Esophagus muscularis mucosa (tissue), 4 donors: ENCODE measurements around the gene SH3BP2. TPM values are rescaled to one million over a fixed set of nuclear protein-coding genes. Genes with fewer than 3 reads are reported as not detected.
A peak's percentile ranks its signal among the peaks of the same experiment; 100 is the strongest.

Experiments
- DNase-seq: peaks from one replicate; pipeline ENCODE4 v3.0.0-alpha.2; 2017; ENCODE audit errors: extremely low spot score
- H3K27ac ChIP-seq, 4 donors: fragments of 200-600 bp; sonication (generic); replicated peaks in 1 of 4; 1 replicate in 3 of 4; 2 replicates in 1 of 4; pipeline ENCODE4 v1.5.1; 2016 to 2019; ENCODE audit warnings: mild to moderate bottlenecking in 1 of 4
- H3K27me3 ChIP-seq, 4 donors: fragments of 200-600 bp; sonication (generic); one replicate each; pipeline versions ENCODE4 v1.5.1 to v1.6.0; 2016 to 2019
- H3K36me3 ChIP-seq, 4 donors: fragments of 200-600 bp; sonication (generic); one replicate each; pipeline ENCODE4 v1.5.1; 2016 to 2019
- H3K4me1 ChIP-seq, 4 donors: fragments of 200-600 bp; sonication (generic); one replicate each; pipeline ENCODE4 v1.5.1; 2016 to 2019
- H3K4me3 ChIP-seq, 4 donors: fragments of 200-600 bp; sonication (generic); 1 replicate in 2 of 4; 2 replicates in 2 of 4; pipeline ENCODE4 v1.5.1; 2016 to 2019; ENCODE audit warnings: mild to moderate bottlenecking in 4 of 4, moderate library complexity in 1 of 4
- H3K9me3 ChIP-seq, 4 donors: fragments of 200-600 bp; sonication (generic); 1 replicate in 3 of 4; 2 replicates in 1 of 4; pipeline ENCODE4 v1.5.1; 2016 to 2019
- EP300 ChIP-seq: sonication (generic); formaldehyde crosslinking; IDR thresholded peaks from one replicate; pipeline ENCODE4 v1.6.1; 2017; ENCODE audit warnings: antibody characterized with exemption
- POLR2A ChIP-seq: fragments of 450-650 bp; IDR thresholded peaks from one replicate; pipeline ENCODE4 v1.6.1; 2017; ENCODE audit warnings: antibody characterized with exemption, moderate library complexity, mild to moderate bottlenecking, low read depth
- POLR2AphosphoS5 ChIP-seq, 2 donors: sonication (generic); formaldehyde crosslinking; IDR thresholded peaks; one replicate each; pipeline ENCODE4 v1.6.1; 2017; ENCODE audit warnings: antibody characterized with exemption in 2 of 2
- WGBS: methylation state at CpG from one replicate; pipeline ENCODE4 v1.1.5; 2018; 5-methylcytosine and 5-hydroxymethylcytosine counted together
- intact Hi-C: fragments of 100-400 bp; cut with DNase I; formaldehyde crosslinking; loops from one replicate; pipeline ENCODE4 v1.15.1; 2023
- total RNA-seq, 4 donors: library from RNA; depleted of rRNA; stranded (reverse); fragments of >200 nt; gene quantifications; one replicate each; pipeline versions ENCODE4 v1.1.0 to v1.2.1, GENCODE V29; 2016
- TF ChIP-seq, protein P1 (sequence below), 3 experiments: fragments of 200-600 bp in 2 of 3; fragments of 450-650 bp in 1 of 3; sonication (generic) in 2 of 3; IDR thresholded peaks; one replicate each; pipeline ENCODE4 v1.5.1; 2017 to 2019; ENCODE audit warnings: antibody characterized with exemption in 3 of 3, mild to moderate bottlenecking in 2 of 3, moderate library complexity in 1 of 3

SH3BP2 gene
- total RNA-seq, 4 donors from 2014 or later, result 25.2 to 34.5 (median 31.5) TPM

GRCh38 chr4:2856266-2856665, 63.4 kb downstream of the SH3BP2 start:
- Histone ChIP-seq H3K27me3 (no peaks in the 10 kb centered on the region), H3K9me3 (no peaks in the 10 kb centered on the region), H3K4me3 (no peak overlapping the region), H3K36me3 (peaks cover 5 to 16% (median 11%) of the 10 kb centered on the region in 4 donors), H3K4me1 (peaks cover 93 to 96% (median 95%) of the 10 kb centered on the region in 4 donors), H3K27ac (no peak overlapping the region)
- intact Hi-C loops, result no loop called here
- WGBS, result 96% methylated on average over 3 of the region's 3 CpGs
- no peak for DNase-seq
- TF ChIP-seq, protein P1, sequence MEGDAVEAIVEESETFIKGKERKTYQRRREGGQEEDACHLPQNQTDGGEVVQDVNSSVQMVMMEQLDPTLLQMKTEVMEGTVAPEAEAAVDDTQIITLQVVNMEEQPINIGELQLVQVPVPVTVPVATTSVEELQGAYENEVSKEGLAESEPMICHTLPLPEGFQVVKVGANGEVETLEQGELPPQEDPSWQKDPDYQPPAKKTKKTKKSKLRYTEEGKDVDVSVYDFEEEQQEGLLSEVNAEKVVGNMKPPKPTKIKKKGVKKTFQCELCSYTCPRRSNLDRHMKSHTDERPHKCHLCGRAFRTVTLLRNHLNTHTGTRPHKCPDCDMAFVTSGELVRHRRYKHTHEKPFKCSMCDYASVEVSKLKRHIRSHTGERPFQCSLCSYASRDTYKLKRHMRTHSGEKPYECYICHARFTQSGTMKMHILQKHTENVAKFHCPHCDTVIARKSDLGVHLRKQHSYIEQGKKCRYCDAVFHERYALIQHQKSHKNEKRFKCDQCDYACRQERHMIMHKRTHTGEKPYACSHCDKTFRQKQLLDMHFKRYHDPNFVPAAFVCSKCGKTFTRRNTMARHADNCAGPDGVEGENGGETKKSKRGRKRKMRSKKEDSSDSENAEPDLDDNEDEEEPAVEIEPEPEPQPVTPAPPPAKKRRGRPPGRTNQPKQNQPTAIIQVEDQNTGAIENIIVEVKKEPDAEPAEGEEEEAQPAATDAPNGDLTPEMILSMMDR (IDR thresholded peaks at IDR 0.05), result no peak
- TF ChIP-seq POLR2A (no peak), POLR2AphosphoS5 (IDR thresholded peaks at IDR 0.05) (no peak), EP300 (no peak)

GRCh38 chr4:2857349-2857927, 64.6 kb downstream of the SH3BP2 start:
- DNase-seq, result no peak
- H3K27ac ChIP-seq, result no peak overlapping the region
- WGBS, result 96% methylated on average over 5 of the region's 5 CpGs
- no peaks in the 10 kb centered on the region for H3K27me3 ChIP-seq
- H3K9me3 ChIP-seq, result no peaks in the 10 kb centered on the region
- TF ChIP-seq POLR2AphosphoS5 (IDR thresholded peaks at IDR 0.05), result no peak
- TF ChIP-seq, protein P1 (IDR thresholded peaks at IDR 0.05), result no peak
- TF ChIP-seq POLR2A, result no peak
- no peak overlapping the region for H3K4me3 ChIP-seq
- intact Hi-C loops, result no loop called here
- H3K4me1 ChIP-seq, result peaks cover 95 to 97% (median 95%) of the 10 kb centered on the region in 4 donors
- H3K36me3 ChIP-seq, result peaks cover 5 to 16% (median 11%) of the 10 kb centered on the region in 4 donors

- Histone ChIP-seq H3K27me3 (no peaks in the 10 kb centered on the region), H3K4me1 (peaks cover 95 to 97% (median 95%) of the 10 kb centered on the region in 4 donors), H3K4me3 (no peak overlapping the region), H3K27ac (peak overlapping the region in 3 of 4 donors; percentile 49 to 63 (median 61)), H3K9me3 (no peaks in the 10 kb centered on the region), H3K36me3 (peaks cover 2 to 13% (median 7%) of the 10 kb centered on the region in 4 donors)
- DNase-seq, result no peak
- 54% methylated on average over 7 of the region's 7 CpGs for WGBS
- intact Hi-C loops, result no loop called here
- TF ChIP-seq, protein P1 (IDR thresholded peaks at IDR 0.05), result no peak
- peak; percentile 11 to 27 for TF ChIP-seq POLR2AphosphoS5 (IDR thresholded peaks at IDR 0.05)
- no peak for TF ChIP-seq POLR2A
- no peak for TF ChIP-seq EP300
These were observed 65.7 kb downstream of the SH3BP2 start for GRCh38 chr4:2858451-2859217.

- peak overlapping the region; percentile 40 to 63 (median 55) for H3K27ac ChIP-seq
- no peak for DNase-seq
- TF ChIP-seq, protein P1 (IDR thresholded peaks at IDR 0.05), result no peak
- TF ChIP-seq POLR2A (no peak), EP300 (no peak), POLR2AphosphoS5 (IDR thresholded peaks at IDR 0.05) (no peak)
- H3K36me3 ChIP-seq, result peaks cover 0 to 6% (median 0%) of the 10 kb centered on the region in 4 donors
- no peak overlapping the region for H3K4me3 ChIP-seq
- H3K27me3 ChIP-seq, result no peaks in the 10 kb centered on the region
- H3K9me3 ChIP-seq, result no peaks in the 10 kb centered on the region
- 41% methylated on average over 3 of the region's 3 CpGs for WGBS
- intact Hi-C loops, result no loop called here
- H3K4me1 ChIP-seq, result peaks cover 95 to 97% (median 96%) of the 10 kb centered on the region in 4 donors
These were observed 66.6 kb downstream of the SH3BP2 start for GRCh38 chr4:2859514-2859913.
